Esophagus squamous epithelium (tissue), 5 donors: ENCODE measurements around the gene COL27A1. TPM values are rescaled to one million over a fixed set of nuclear protein-coding genes. Genes with fewer than 3 reads are reported as not detected.

Experiments used
- DNase-seq: peaks from one replicate; lab custom pipeline; 2025; lab: John Stamatoyannopoulos, UW
- H3K27ac ChIP-seq, 4 donors: fragments of 200-600 bp; sonication (generic); one replicate each; pipeline ENCODE4 v1.5.1; 2016 to 2019; ENCODE audit warnings: mild to moderate bottlenecking in 1 of 4
- H3K27me3 ChIP-seq, 4 donors: fragments of 200-600 bp; sonication (generic); 1 replicate in 3 of 4; 2 replicates in 1 of 4; pipeline versions ENCODE4 v1.5.1 to v1.6.0; 2017 to 2021; ENCODE audit warnings: antibody characterized with exemption in 1 of 4
- H3K36me3 ChIP-seq, 3 donors: fragments of 200-600 bp; sonication (generic); one replicate each; pipeline ENCODE4 v1.5.1; 2016 to 2019
- H3K4me1 ChIP-seq, 3 donors: fragments of 200-600 bp; sonication (generic); one replicate each; pipeline ENCODE4 v1.5.1; 2017 to 2019
- H3K4me3 ChIP-seq, 4 donors: fragments of 200-600 bp; sonication (generic); 1 replicate in 3 of 4; 2 replicates in 1 of 4; pipeline ENCODE4 v1.5.1; 2016 to 2019; ENCODE audit warnings: mild to moderate bottlenecking in 2 of 4, moderate library complexity in 1 of 4
- H3K9me3 ChIP-seq, 3 donors: fragments of 200-600 bp; sonication (generic); one replicate each; pipeline ENCODE4 v1.5.1; 2016 to 2019
- POLR2A ChIP-seq, 4 donors: fragments of 450-650 bp; IDR thresholded peaks; one replicate each; pipeline ENCODE4 v1.6.1; 2017; ENCODE audit warnings: antibody characterized with exemption in 4 of 4, mild to moderate bottlenecking in 4 of 4, moderate library complexity in 3 of 4
- WGBS, 2 donors: methylation state at CpG; one replicate each; pipeline ENCODE4 v1.1.5; 2018; 5-methylcytosine and 5-hydroxymethylcytosine counted together
- intact Hi-C: fragments of 100-400 bp; cut with DNase I; formaldehyde crosslinking; loops from one replicate; pipeline ENCODE4 v1.15.0; 2022
- total RNA-seq, 4 donors: library from RNA; depleted of rRNA; stranded (reverse); fragments of >200 nt; gene quantifications; one replicate each; pipeline ENCODE4 v1.1.0, GENCODE V29; 2016
- TF ChIP-seq, protein P1 (sequence below), 6 experiments: fragments of 450-650 bp in 4 of 6; fragments of 200-600 bp in 2 of 6; sonication (generic) in 2 of 6; IDR thresholded peaks; one replicate each; pipeline ENCODE4 v1.5.1; 2016 to 2019; ENCODE audit warnings: antibody characterized with exemption in 6 of 6, mild to moderate bottlenecking in 4 of 6, moderate library complexity in 4 of 6
- donor health status: DM: yes; HTN: yes; CAD: no.

COL27A1 gene
- total RNA-seq, 4 donors from 2014 or later, result 7.5 to 34.0 (median 12.0) TPM

DNA sequence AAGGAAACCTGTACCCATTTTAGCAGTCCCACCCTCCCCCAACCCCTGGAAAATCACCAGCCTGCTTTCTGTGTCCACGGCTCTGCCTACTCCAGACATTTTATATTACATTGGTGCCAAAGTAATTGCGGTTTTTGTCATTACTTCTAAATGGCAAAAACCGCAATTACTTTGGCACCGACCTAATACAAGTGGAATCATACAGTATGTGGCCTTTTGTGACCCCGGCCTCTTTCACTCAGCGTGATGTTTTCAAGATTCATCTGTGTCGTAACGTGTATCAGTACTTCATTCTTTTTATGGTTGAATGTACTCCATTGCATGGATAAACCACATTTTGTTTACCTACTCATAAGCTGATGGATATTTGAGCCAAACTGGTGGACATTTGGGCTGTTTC lies 157.8 kb downstream of the COL27A1 start:
- peaks cover 0 to 4% (median 0%) of the 10 kb centered on the region in 3 donors for H3K4me1 ChIP-seq
- intact Hi-C loops, result no loop called here
- H3K9me3 ChIP-seq, result no peaks in the 10 kb centered on the region
- TF ChIP-seq, protein P1, sequence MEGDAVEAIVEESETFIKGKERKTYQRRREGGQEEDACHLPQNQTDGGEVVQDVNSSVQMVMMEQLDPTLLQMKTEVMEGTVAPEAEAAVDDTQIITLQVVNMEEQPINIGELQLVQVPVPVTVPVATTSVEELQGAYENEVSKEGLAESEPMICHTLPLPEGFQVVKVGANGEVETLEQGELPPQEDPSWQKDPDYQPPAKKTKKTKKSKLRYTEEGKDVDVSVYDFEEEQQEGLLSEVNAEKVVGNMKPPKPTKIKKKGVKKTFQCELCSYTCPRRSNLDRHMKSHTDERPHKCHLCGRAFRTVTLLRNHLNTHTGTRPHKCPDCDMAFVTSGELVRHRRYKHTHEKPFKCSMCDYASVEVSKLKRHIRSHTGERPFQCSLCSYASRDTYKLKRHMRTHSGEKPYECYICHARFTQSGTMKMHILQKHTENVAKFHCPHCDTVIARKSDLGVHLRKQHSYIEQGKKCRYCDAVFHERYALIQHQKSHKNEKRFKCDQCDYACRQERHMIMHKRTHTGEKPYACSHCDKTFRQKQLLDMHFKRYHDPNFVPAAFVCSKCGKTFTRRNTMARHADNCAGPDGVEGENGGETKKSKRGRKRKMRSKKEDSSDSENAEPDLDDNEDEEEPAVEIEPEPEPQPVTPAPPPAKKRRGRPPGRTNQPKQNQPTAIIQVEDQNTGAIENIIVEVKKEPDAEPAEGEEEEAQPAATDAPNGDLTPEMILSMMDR (IDR thresholded peaks at IDR 0.05), result no peak
- no peak for TF ChIP-seq POLR2A (IDR thresholded peaks at IDR 0.05)
- H3K27ac ChIP-seq, result no peak overlapping the region
- WGBS, 2 donors, result 81 to 87% methylated on average over 8 of the region's 8 CpGs
- no peak overlapping the region for H3K4me3 ChIP-seq
- H3K27me3 ChIP-seq, result no peaks in the 10 kb centered on the region
- DNase-seq, result no peak
- H3K36me3 ChIP-seq, result peaks cover 0 to 19% (median 0%) of the 10 kb centered on the region in 3 donors

DNA sequence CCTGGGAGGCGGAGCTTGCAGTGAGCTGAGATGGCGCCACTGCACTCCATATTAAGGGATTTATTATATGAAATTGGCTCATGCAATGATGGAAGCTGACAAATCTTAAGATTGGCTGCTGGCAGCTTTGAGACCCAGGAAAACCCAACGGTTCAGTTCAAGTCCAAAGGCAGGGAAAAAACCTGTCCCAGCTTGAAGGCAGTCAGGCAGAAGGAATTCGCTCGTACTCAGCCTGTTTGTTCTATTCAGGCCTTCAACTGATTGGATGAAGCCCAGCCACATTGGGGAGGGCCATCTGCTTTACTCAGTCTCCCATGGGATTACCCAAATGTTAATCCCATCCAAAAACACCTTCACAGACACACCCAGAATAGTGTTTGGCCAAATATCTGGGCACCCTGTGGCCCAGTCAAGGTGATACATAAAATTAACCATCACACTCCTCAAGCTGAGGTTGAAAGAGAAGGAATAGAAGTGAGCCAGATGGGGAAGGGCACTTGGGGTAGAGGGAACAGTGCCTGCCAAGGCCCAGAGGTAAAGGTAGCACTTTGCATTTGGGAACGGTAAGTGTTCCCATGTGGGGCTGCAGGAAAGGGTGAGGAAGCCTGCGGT lies 159.0 kb downstream of the COL27A1 start:
- no peak for DNase-seq
- Histone ChIP-seq H3K4me3 (no peak overlapping the region), H3K9me3 (no peaks in the 10 kb centered on the region), H3K27me3 (peaks cover 0 to 10% (median 0%) of the 10 kb centered on the region in 4 donors), H3K4me1 (peaks cover 0 to 4% (median 0%) of the 10 kb centered on the region in 3 donors), H3K27ac (no peak overlapping the region), H3K36me3 (peaks cover 0 to 9% (median 0%) of the 10 kb centered on the region in 3 donors)
- WGBS, 2 donors, result 57 to 58% methylated on average over 7 of the region's 7 CpGs
- intact Hi-C loops, result no loop called here
- TF ChIP-seq, protein P1 (IDR thresholded peaks at IDR 0.05), result no peak
- TF ChIP-seq POLR2A (IDR thresholded peaks at IDR 0.05), result no peak

DNA sequence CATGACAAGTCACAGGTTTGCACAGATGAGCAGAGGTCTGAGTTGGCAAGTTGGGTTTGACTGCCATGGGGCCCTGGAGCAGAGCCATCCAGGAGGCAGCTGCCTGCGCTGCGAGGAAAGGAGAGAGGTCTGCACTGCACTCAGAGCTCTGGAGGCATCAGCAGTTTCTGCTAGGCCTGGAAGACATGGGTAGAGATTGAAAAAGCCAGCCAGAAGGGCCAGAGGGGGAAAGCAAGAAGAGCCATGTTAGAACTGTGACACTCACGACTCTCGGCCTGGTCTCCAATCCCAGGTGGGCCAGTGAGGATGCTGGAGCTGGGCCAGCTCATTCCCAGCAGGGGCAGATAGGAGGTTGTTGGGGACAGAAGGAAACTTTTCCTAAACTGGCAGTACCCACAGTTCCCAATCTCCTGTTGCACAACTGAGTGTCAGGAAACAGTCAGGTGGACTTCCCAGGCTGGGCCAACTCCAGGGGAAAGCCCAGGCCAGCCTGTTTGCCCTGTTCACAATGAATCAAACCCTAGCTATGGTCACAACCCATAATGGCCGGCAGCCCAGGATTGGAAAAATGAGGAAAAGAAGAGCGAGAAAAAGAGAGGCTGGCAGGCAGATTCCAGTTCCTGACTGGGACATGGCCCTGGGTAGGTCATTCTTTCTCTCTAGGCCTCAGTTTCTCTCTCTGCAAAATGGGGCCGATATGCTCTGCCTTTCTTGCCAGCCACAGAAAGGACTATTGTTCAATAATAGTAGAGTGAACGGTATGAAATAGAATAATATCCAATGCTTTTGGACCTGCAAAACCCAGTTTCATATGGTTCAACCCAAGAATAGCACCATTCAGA lies 159.8 kb downstream of the COL27A1 start:
- no peak for DNase-seq

DNA sequence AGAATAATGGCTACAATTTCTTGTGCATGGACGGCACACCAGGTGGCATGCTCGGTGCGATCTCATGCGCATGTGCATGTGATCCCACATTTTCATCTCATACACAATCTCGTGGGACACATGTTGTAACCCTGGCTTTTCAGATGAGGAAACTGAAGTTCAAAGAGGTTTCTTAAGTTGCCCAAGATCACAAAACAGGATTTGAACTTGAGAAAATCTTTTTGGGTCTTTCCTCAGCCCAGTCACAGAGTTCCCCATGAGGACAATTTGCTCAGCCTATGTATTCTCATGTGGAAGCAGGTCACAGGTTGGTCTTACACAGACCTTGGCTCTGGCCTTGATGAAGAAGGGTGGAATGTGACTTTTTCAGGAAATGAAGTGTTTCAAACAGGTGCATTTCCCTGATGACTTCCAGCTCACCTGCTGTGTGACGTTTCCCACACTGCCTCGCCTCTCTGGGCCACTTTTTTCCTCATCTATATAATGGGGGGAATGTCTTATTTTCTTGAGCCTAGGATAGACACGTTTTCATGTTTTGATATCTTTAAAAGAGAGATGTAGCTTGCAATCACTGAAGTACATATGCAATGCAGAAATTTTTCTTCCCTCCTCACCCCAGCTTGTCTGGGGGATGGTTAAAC lies 160.5 kb downstream of the COL27A1 start:
- H3K4me1 ChIP-seq, result peaks cover 0 to 4% (median 0%) of the 10 kb centered on the region in 3 donors
- 75 to 82% methylated on average over 8 of the region's 8 CpGs for WGBS, 2 donors

More for the DNA sequence above, 159.8 kb downstream of the COL27A1 start:
- intact Hi-C loops, result no loop called here
- Histone ChIP-seq H3K27me3 (peaks cover 0 to 12% (median 0%) of the 10 kb centered on the region in 4 donors), H3K4me1 (peaks cover 0 to 4% (median 0%) of the 10 kb centered on the region in 3 donors), H3K36me3 (peaks cover 0 to 9% (median 0%) of the 10 kb centered on the region in 3 donors), H3K27ac (no peak overlapping the region), H3K9me3 (no peaks in the 10 kb centered on the region), H3K4me3 (no peak overlapping the region)
- 67 to 76% methylated on average over 8 of the region's 8 CpGs for WGBS, 2 donors
- TF ChIP-seq POLR2A (IDR thresholded peaks at IDR 0.05), result no peak

More for the DNA sequence above, 160.5 kb downstream of the COL27A1 start:
- no peak overlapping the region for H3K27ac ChIP-seq
- TF ChIP-seq, protein P1 (IDR thresholded peaks at IDR 0.05), result no peak
- TF ChIP-seq POLR2A (IDR thresholded peaks at IDR 0.05), result no peak
- peaks cover 0 to 2% (median 0%) of the 10 kb centered on the region in 3 donors for H3K36me3 ChIP-seq
- DNase-seq, result no peak
- intact Hi-C loops, result no loop called here
- peaks cover 0 to 20% (median 0%) of the 10 kb centered on the region in 4 donors for H3K27me3 ChIP-seq
- H3K9me3 ChIP-seq, result no peaks in the 10 kb centered on the region
- H3K4me3 ChIP-seq, result no peak overlapping the region
